ENCODE data around the gene MDM4.

MDM4 gene

DNA sequence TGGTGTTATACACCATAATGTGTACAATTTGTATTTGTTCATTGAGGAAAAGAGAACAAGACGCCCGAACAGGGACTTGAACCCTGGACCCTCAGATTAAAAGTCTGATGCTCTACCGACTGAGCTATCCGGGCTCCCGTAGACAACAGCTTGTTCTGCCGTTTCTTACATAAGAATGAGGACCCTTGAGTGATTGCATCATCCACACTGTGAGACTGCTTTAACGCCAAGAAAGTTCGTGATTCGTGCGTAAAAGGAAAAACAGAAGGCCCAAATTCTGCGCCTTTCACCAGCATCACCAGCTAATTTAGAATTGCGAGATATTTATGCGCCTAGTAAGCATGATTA, 9.3 kb upstream of the MDM4 start:
- Histone ChIP-seq H3K4me3 (ENCODE audit: low read depth in 1 of 2, low read length in 2 of 2) (peak overlapping the region; percentile 48 to 56; a peak in 3 of 4 replicates), H3K27me3 (ENCODE audit: insufficient read depth, low read length, poor library complexity) (no peaks in the 10 kb centered on the region), H3K27ac (ENCODE audit: low read length) (peak overlapping the region; percentile 96), H4K20me1 (ENCODE audit: insufficient read depth, low read length) (no peaks in the 10 kb centered on the region), H3K9me3 (ENCODE audit: insufficient read depth, low read length, severe bottlenecking) (no peaks in the 10 kb centered on the region), H3K36me3 (ENCODE audit: insufficient read depth, low read length) (no peaks in the 10 kb centered on the region), H3K4me1 (ENCODE audit: insufficient read depth, low read length) (peaks cover 28% of the 10 kb centered on the region), H2AFZ (ENCODE audit: low read depth, low read length) (peak overlapping the region; percentile 83), H3K4me2 (ENCODE audit: insufficient read depth, low read length) (peak overlapping the region; percentile 71), H3K9ac (ENCODE audit: low read depth, low read length) (peak overlapping the region; percentile 71), H3K79me2 (ENCODE audit: insufficient read depth, low read length) (no peaks in the 10 kb centered on the region)
- TF ChIP-seq EZH2 (IDR thresholded peaks at IDR 0.05; ENCODE audit: borderline replicate concordance, low read depth, low read length, severe bottlenecking) (no peak), CTCF (IDR thresholded peaks at IDR 0.05; ENCODE audit: borderline replicate concordance, extremely low read depth, low read length, poor library complexity, severe bottlenecking) (no peak)
- DNase-seq (peak; percentile 90), ATAC-seq (ENCODE audit: insufficient read depth, low read depth) (peak; percentile 80)

GRCh38 chr1:204507317-204508105, 8.7 kb upstream of the MDM4 start:
- no peaks in the 10 kb centered on the region for H3K79me2 ChIP-seq (ENCODE audit: insufficient read depth, low read length)
- peak overlapping the region; percentile 71 for H3K4me2 ChIP-seq (ENCODE audit: insufficient read depth, low read length)
- peak overlapping the region; percentile 83 for H2AFZ ChIP-seq (ENCODE audit: low read depth, low read length)
- DNase-seq (peak; percentile 56), ATAC-seq (ENCODE audit: insufficient read depth, low read depth) (peak; percentile 15; the same call in 1 of the 3 replicates)
- no peaks in the 10 kb centered on the region for H3K36me3 ChIP-seq (ENCODE audit: insufficient read depth, low read length)
- no peaks in the 10 kb centered on the region for H4K20me1 ChIP-seq (ENCODE audit: insufficient read depth, low read length)
- peak overlapping the region; percentile 71 for H3K9ac ChIP-seq (ENCODE audit: low read depth, low read length)
- H3K9me3 ChIP-seq (ENCODE audit: insufficient read depth, low read length, severe bottlenecking): no peaks in the 10 kb centered on the region
- no peaks in the 10 kb centered on the region for H3K27me3 ChIP-seq (ENCODE audit: insufficient read depth, low read length, poor library complexity)
- TF ChIP-seq EZH2 (IDR thresholded peaks at IDR 0.05; ENCODE audit: borderline replicate concordance, low read depth, low read length, severe bottlenecking) (no peak), CTCF (IDR thresholded peaks at IDR 0.05; ENCODE audit: borderline replicate concordance, extremely low read depth, low read length, poor library complexity, severe bottlenecking) (no peak)
- peak overlapping the region; percentile 48 to 56; a peak in 3 of 4 replicates for H3K4me3 ChIP-seq (ENCODE audit: low read depth in 1 of 2, low read length in 2 of 2)
- H3K4me1 ChIP-seq (ENCODE audit: insufficient read depth, low read length): peaks cover 28% of the 10 kb centered on the region
- H3K27ac ChIP-seq (ENCODE audit: low read length): peak overlapping the region; percentile 96

- Histone ChIP-seq H3K4me2 (ENCODE audit: insufficient read depth, low read length) (no peak overlapping the region), H3K9me3 (ENCODE audit: insufficient read depth, low read length, severe bottlenecking) (no peaks in the 10 kb centered on the region), H3K4me3 (ENCODE audit: low read depth in 1 of 2, low read length in 2 of 2) (no peak overlapping the region), H3K27me3 (ENCODE audit: insufficient read depth, low read length, poor library complexity) (no peaks in the 10 kb centered on the region), H3K9ac (ENCODE audit: low read depth, low read length) (no peak overlapping the region), H3K79me2 (ENCODE audit: insufficient read depth, low read length) (no peaks in the 10 kb centered on the region), H2AFZ (ENCODE audit: low read depth, low read length) (no peak overlapping the region), H3K4me1 (ENCODE audit: insufficient read depth, low read length) (peaks cover 30% of the 10 kb centered on the region), H3K36me3 (ENCODE audit: insufficient read depth, low read length) (no peaks in the 10 kb centered on the region), H3K27ac (ENCODE audit: low read length) (no peak overlapping the region), H4K20me1 (ENCODE audit: insufficient read depth, low read length) (no peaks in the 10 kb centered on the region)
- DNase-seq: no peak
- ATAC-seq (ENCODE audit: insufficient read depth, low read depth): no peak
- TF ChIP-seq CTCF (IDR thresholded peaks at IDR 0.05; ENCODE audit: borderline replicate concordance, extremely low read depth, low read length, poor library complexity, severe bottlenecking) (no peak), EZH2 (IDR thresholded peaks at IDR 0.05; ENCODE audit: borderline replicate concordance, low read depth, low read length, severe bottlenecking) (no peak)
Measured at GRCh38 chr1:204509186-204509635, 7.0 kb upstream of the MDM4 start.
